GM21786 (cell line): ENCODE results near the gene NAT16.
"Not testable (repeated sequence)": the region's sequence is repeated elsewhere in the genome, so short reads cannot be mapped to it uniquely, and the experiment has no call there.

Experiments
- ATAC-seq: cut with Tn5 transposase; IDR thresholded peaks from one replicate; pipeline ENCODE4 v1.9.1; 2021; ENCODE audit not compliant: unreplicated experiment

The NAT16 gene

DNA sequence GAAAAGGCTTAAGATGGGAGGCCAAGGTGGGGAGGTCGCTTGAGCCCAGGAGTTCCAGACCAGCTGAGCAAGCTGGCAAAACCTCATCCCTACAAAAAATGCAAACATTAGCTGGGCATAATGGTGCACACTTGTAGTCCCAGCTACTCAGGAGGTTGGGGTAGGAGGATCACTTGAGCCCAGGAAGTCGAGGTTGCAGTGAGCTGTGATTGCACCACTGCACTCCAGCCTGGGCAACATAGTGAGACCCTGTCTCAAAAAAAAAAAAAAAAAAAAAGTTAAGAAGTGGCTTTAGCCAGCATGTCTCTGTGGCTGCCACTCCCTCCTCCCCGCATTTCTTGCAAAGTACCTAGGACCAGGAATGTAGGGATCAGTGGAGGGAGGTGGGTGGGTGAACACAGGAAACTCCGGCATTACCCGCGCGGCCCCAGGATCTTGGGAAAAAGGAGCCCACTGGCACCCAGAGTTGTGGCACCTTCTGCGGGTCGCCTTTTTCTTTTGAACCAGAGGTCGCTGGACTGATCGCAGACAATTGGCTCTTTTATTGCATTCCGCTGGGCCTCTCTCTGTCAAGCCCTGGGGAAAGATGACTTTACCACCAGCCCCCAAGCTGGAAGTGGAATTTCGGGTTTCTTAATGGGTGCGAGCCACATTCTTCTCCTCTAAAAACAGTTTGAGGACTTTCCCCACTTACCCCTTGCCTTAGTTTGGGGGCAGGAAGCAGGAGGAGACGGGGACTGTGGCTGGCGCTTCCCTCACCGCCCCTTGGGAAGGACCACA lies 18.2 kb downstream of the NAT16 start:
- ATAC-seq, result no peak

DNA sequence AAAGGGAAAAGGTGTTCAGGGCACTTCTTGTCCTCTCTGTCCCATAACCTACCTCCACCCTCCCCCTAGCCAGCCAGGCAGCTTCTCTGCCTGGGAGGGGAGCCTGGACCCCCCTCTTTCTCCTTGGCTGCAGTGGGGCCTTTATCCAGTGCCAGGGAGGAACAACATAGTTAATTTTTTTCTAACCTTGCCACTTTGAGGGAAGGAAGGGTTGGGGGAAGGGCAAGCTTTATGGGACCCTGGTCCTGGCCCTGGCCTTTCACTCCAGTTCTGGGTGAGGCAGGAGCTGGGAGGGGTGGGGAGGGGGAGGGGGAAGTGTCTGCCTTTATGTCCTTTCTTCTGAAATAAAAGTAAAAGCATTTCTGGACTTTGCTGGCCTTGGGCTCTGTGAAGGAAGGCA lies 19.2 kb downstream of the NAT16 start:
- ATAC-seq, result no peak

DNA sequence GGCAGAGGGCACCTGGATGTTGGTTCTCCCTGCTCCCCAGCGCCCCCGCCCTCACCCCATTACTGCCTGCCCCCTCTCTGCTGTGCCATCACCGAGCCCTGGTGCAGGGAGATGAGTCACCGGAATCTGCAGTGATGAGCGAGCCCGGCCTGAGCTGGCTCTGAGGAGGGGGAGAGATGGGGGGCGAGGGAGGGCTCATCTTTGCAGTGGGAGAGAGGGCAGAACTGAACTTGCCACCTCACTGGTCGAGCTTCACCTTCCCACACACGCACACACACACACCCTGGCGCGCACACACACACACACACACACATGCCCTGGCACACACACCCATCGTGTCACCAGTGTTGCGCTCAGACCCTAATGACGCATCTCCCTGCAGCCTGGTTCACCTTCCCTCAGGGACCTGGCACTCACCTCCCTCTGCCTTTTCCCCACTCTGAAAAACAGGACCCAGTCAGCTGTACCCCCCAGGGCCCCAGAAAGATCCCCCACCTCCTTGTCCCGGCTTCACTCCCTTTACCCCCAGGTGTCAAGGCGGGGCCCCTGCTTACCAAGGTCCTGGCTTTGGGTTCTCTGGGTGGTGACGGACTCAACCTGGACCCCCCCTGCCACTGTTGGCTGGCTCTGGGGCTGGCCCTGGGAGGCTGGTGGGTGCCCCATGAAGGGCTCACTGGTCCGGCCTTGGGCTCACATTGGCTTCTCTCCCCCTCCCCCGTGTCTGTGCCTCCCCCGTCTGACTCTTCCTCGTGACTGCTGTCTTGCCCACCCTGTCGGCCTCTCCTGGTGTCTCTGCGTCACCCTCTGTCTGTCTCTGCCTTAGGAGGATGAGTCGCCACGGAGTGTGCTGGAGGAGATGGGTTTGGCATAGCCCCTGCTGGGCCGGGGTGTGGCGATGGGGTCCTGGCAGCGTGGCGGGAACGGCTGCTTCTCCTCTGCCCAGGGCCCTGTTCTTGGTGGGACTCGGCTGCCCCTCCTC lies 20.1 kb downstream of the NAT16 start:
- no peak for ATAC-seq

DNA sequence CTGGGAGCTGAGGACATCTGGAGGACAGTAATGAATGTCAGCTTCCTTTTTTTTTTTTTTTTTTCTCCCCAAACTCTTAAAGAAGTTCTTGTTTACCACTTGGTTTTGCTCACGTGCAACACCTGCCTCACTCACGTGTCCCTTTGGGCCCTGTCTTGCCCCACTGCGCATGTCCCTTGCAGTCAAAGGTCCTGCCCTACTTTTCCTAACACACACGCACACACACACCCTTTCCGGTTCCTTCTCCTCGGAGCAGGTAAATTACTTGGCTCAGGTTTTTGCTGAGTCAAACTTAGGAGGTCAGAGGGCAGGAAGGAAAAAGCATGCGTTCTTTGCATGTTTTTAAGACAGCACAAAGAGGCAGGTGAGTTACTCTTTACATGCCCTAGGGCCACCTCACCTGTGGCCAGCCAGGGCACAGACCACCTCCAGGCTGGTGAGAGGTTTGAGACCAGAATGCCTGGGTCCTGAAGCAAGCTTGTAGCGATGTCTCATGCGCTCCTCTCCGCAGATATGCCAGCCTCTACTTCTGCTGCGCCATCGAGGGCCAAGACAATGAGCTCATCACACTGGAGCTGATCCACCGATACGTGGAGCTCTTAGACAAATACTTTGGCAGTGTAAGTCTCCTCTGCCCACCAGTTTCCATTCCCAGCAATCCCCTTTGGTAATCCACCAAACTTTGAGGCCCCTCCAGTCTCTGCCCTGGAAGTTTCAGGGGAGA lies 23.1 kb downstream of the NAT16 start:
- no peak for ATAC-seq

DNA sequence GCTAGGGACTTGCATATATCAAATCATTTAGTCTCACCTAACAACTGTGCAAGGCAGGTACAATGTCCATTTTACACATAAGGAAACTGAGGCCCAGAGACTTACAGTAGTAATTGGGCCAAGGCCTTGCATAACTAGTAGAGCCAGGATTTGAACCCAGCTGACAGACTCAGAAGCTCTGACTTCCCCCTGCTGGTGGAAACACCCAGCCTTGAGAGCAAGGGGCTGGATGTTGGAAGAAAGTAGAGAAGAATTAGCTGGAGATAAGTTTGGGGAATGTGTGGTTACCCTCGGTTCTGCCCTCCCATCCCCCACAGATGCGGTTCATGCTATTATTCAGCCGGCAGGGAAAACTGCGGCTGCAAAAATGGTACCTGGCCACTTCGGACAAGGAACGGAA lies 23.8 kb downstream of the NAT16 start:
- ATAC-seq, result no peak

DNA sequence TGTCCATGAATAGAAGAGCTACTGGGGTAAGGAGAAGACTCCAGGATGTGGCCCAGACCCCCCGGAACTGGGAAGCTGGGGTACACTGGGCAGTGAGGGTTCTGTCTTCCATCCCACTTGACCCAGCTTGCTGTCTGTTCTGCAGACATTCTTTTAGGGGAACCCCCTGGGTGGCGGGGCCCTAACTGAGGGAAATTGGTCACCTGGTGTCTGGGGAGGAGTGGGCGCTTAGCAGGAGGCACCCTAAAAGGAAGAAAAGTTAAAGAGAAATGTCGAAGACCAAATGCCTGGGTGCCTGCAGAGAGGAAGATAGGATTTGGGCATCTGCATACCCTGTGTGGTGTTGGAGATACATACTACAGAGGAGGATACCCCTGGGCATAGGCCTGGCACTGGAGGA lies 24.8 kb downstream of the NAT16 start:
- no peak for ATAC-seq

DNA sequence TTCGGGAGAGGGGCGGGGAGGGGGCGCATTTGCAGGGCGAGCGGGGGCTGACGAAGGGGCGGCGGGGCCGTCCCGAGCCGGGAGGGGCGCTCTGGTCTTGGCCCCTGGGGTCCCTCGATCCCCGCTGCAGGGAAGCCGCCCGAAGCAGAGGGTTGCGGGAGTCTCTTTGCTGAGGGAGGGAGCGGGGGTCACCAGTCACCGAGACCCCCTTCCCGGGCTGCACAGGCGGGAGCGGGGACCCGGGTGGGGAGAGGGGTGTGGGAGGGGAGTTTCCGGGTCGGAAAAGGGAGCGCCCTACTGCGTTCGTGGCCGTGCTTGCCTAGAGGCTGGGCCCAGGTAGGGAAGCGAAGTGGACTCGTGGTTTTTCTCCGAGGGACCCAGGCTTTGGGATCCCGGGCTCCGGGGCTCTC lies 25.4 kb downstream of the NAT16 start:
- ATAC-seq, result peak; percentile 19

DNA sequence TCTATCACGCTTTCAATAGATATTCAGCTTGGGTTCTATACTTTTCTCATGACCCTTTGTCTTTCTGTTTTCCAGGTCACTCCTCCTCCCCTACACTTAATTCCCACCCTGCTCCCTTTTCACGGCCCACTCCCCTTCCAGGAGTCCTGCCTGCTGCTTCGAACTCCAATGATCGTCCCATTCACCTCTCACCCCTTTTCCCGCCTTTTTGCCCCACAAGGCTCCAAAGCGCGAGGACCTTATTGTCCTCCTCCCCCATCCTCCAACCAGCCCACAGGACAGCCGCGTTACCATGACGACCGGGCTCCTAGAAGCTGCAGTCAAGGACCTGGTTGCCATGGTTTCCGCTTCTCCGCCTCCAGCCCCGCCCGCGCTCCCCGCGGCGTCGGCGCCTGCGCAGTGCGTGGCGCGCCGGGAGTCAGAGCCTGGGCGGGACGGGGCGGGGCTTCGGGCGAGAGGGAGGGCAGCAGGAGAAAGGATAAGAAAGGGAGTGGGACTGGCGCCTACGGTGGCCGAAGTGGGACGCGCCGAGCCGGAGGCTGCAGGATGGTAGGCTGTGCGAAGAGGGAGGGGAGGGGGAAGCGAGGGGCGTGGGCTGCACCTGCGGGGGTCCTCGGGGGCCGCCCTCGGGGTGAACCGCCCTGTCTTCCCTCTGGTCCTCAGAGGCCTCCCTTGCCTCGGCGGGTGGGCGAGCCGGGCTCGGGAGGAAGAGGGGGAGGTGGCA lies 26.0 kb downstream of the NAT16 start, which contains the start of gene AP1S1:
Gene AP1S1, plus strand, starts transcription at position 508 of the 724 bp plus-strand sequence. Its CDS starts 39 bp downstream, at position 547.
- ATAC-seq, result peak; percentile 73

DNA sequence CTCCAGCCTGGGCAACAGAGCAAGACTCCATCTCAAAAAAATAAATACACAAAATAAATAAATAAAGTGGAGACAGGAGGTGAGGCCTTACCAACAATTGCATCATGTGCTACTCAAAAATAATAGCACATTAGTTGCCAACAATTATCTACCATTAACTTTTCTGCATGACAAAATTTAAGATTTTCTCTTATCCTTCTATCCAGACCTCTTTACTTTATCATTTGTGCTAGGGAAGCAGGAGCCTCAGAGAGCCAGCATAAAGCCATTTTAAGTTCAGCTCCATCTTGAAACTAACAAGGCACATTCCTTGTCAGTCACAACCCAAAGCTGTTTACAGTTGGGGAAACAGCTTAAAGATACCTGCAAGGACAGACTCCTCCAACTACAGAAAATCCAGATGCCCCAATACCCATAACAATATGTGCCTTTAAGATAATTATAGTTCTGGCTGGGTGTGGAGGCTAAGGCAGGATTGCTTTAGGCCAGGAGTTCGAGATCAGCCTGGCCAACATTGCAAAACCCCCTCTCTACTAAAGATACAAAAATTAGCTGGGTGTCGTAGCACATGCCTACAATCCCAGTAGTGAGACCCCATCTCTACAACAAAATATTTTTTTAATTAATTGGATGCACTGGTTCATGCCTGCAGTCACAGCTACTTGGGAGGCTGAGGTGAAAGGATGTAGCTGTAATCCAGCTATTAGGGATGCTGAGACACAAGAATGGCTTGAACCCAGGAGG lies 28.0 kb downstream of the NAT16 start:
- no peak for ATAC-seq

DNA sequence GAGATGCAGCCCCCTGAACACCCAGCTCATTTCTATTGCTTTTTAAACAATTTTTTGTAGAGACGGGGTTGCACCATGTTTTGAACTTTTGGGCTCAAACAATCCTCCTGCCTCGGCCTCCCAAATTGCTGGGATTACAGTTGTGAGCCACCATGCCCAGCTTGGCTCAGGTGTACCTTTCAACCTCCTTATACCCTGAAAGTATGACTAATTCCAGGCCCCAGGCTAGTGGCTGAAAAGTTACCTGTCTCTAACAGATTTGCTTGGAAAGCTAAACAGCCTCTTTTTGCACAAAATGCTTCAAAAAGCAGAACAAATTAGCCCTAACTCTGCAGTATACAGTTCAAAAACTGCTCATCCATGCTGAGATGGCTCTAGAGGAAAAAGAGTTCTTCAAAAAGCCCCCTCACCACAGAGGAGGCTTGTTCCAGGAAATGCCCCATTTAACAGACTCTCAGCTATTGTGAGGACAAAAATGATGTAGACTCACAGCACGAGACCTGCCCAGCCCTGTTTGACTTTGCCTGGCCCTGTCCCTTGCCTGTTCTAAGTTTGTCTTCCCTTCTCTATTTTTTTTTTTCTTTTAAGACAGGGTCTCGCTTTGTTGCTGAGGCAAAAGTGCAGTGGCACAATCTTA lies 39.2 kb downstream of the NAT16 start:
- no peak for ATAC-seq

DNA sequence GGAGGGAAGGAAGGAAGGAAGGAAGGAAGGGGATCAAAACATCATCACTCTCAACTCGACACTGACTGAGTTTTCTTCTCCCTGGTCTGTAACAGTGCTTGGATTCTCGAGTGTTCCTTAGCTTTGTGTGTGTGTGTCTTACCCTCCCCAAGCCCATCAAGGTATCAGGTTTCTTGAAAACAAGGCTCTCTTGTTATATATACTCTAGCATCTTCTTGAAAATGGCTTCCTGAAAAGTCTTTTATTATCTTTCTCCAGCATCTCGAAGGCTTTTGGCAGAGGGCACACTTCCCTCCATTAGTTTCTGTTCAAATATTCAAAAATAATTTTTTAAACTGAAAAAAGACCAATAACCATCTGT lies 39.8 kb downstream of the NAT16 start:
- no peak for ATAC-seq

DNA sequence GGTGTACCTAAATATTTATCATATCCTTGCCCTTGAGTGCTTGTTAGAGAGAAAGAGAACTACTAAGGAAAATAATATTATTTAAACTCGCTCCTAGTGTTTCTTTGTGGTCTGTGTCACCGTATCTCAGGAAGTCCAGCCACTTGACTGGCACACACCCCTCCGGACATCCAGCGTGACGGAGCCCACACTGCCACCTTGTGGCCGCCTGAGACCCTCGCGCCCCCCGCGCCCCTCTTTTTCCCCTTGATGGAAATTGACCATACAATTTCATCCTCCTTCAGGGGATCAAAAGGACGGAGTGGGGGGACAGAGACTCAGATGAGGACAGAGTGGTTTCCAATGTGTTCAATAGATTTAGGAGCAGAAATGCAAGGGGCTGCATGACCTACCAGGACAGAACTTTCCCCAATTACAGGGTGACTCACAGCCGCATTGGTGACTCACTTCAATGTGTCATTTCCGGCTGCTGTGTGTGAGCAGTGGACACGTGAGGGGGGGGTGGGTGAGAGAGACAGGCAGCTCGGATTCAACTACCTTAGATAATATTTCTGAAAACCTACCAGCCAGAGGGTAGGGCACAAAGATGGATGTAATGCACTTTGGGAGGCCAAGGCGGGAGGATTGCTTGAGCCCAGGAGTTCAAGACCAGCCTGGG lies 41.8 kb downstream of the NAT16 start:
- peak; percentile 79 for ATAC-seq

DNA sequence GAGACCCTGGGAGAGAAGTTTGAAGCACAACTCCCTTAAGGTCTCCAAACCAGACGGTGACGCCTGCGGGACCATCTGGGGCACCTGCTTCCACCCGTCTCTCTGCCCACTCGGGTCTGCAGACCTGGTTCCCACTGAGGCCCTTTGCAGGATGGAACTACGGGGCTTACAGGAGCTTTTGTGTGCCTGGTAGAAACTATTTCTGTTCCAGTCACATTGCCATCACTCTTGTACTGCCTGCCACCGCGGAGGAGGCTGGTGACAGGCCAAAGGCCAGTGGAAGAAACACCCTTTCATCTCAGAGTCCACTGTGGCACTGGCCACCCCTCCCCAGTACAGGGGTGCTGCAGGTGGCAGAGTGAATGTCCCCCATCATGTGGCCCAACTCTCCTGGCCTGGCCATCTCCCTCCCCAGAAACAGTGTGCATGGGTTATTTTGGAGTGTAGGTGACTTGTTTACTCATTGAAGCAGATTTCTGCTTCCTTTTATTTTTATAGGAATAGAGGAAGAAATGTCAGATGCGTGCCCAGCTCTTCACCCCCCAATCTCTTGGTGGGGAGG lies 42.4 kb downstream of the NAT16 start:
- no peak for ATAC-seq

DNA sequence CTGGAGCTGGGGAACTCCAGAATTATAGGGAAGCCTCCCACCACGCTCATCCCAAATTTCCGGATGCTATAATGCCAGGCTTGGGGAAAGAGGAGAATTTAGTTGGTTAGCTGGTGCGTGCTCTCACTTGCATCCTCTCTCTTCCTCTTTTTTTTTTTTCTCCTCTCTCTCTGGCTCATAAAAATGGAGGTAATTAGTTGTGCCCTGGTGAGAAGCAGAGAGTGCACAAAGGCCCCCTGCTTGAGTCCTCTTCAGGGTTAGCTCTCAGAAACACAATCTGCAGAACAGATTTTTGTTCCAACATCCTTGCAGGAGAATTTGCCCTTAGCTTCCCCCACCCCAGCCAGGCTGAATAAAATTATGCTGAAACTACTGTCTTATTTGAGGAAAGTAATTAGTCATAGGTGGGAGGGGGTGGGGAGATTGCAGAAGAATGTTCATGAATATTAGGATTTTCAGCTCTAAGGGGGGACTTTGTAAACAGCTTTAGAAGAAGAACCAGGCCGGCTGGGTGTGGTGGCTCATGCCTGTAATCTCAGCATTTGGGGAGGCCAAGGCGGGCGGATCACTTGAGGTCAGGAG lies 45.6 kb downstream of the NAT16 start:
- no peak for ATAC-seq

DNA sequence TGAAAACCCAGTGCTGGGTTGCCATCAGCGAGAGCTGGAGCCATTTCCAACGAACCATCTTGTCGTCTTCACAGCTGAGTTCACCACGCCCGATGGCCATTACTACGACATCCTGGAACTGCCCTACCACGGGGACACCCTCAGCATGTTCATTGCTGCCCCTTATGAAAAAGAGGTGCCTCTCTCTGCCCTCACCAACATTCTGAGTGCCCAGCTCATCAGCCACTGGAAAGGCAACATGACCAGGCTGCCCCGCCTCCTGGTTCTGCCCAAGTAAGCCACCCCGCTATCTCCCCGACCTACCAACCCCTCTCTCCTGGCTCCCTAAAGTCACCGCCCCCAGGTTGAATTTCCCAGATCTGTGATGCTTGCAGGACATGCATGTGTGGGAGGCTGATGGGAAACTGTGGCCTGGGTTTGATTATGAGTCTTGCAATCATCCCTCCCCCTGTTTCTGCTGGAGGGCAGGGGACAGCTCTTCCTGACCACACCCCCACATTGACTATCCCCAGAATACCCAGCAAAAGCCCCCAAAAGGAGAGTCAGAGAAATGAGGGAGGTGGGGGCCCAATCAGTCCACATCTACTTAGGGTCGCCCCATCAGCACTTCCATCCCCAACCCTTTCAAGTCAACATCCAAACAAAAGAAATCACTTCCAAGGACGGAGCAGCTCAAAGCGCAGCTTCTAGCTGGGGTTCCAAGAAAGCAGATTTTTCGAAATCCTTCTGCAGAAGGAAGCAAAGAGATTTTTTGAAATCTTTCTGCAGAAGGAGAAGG lies 46.3 kb downstream of the NAT16 start:
- no peak for ATAC-seq

DNA sequence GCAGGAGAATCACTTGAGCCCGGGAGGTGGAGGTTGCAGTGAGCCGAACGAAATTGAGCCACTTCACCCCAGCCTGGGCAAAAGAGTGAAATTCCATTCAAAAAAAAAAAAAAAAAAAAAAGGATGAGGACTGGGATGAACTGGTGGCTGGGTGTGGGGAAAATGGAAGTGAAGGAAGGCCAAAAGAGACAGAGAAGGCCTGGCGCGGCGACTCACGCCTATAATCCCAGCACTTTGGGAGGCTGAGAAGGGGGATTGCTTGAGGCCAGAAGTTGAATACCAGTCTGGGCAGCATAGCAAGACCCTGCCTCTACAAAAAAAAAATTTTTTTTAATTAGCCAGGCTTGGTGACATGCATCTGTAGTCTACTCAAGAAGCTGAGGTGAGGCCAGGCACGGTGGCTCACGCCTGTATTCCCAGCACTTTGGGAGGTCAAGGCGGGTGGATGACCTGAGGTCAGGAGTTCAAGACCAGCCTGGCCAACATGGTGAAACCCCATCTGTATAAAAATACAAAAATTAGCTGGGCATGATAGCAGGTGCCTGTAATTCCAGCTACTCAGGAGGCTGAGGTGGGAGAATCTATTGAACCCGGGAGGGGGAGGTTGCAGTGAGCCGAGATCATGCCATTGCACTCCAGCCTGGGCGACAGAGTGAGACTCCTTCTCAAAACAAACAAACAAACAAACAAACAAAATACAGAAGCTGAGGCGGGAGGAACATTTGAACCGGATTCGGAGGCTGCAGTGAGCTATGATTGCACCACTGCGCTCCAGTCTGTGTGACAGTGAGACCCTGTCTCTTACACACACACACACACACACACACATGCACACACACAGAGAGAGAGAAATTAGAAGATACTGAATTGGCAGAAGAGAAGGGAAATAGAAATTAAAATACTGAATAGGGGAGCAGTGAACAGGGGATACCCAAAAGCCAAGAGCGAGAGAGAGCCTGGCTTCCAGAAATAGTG lies 47.2 kb downstream of the NAT16 start:
- ATAC-seq, result not testable (repeated sequence)
